A673 (cell line): Measurements from ENCODE around the gene RGS6. TPM values are rescaled to one million over a fixed set of nuclear protein-coding genes. Genes with fewer than 3 reads are reported as not detected.

ENCODE experiments used
- BruUV-seq: library from RNA; stranded (reverse); fragments of 400-500 nt; replicated peaks from 2 replicates; lab custom pipeline; 2021; lab: Mats Ljungman, UMichigan
- CTCF ChIA-PET: fragments of 300-600 bp; sonication (Branson Sonifier 250); formaldehyde crosslinking; loops from one replicate; lab custom pipeline; 2022; ENCODE audit warnings: antibody characterized with exemption; lab: Charles Lee
- POLR2A ChIA-PET: fragments of 300-600 bp; sonication (Branson Sonifier 250); formaldehyde crosslinking; loops from one replicate; lab custom pipeline; 2022; ENCODE audit warnings: antibody characterized with exemption; ENCODE audit not compliant: low non-redundant PET; lab: Charles Lee
- DNase-seq: peaks from one replicate; pipeline ENCODE4 v3.0.0-alpha.2; 2015; ENCODE audit warnings: low spot score
- H3K27ac ChIP-seq: fragments of 200-600 bp; sonication (generic); 2 replicates; pipeline ENCODE4 v1.5.1; 2016; ENCODE audit warnings: mixed run types, low read depth, mild to moderate bottlenecking, mixed read lengths, antibody characterized with exemption, low read length; ENCODE audit not compliant: poor library complexity, severe bottlenecking
- H3K27me3 ChIP-seq: fragments of 200-600 bp; sonication (generic); replicated peaks from 2 replicates; pipeline ENCODE4 v1.6.1; 2017; ENCODE audit warnings: mixed run types, low read depth, mild to moderate bottlenecking, mixed read lengths, antibody characterized with exemption, low read length; ENCODE audit not compliant: insufficient read depth, poor library complexity
- H3K36me3 ChIP-seq: fragments of 200-600 bp; sonication (generic); 2 replicates; pipeline ENCODE4 v1.6.1; 2016; ENCODE audit warnings: mixed run types, mild to moderate bottlenecking, mixed read lengths, antibody characterized with exemption, low read length; ENCODE audit not compliant: insufficient read depth, poor library complexity, severe bottlenecking
- H3K4me1 ChIP-seq: fragments of 200-600 bp; sonication (generic); 2 replicates; pipeline ENCODE4 v1.6.1; 2017; ENCODE audit warnings: mixed run types, mild to moderate bottlenecking, mixed read lengths, antibody characterized with exemption, low read length; ENCODE audit not compliant: insufficient read depth, poor library complexity, severe bottlenecking
- H3K4me3 ChIP-seq: fragments of 200-600 bp; sonication (generic); 2 replicates; pipeline ENCODE4 v1.5.1; 2016; ENCODE audit warnings: low read depth, mixed run types, mild to moderate bottlenecking, mixed read lengths, low read length; ENCODE audit not compliant: poor library complexity, severe bottlenecking
- H3K9me3 ChIP-seq: fragments of 200-600 bp; sonication (generic); 2 replicates; pipeline ENCODE4 v1.6.1; 2016; ENCODE audit warnings: mixed run types, low read depth, mild to moderate bottlenecking, mixed read lengths, antibody characterized with exemption, low read length; ENCODE audit not compliant: poor library complexity, severe bottlenecking
- CTCF ChIP-seq: fragments of 300-800, 200-600 bp; sonication (generic); conservative IDR thresholded peaks from 2 replicates; pipeline ENCODE4 v1.5.1; 2017; ENCODE audit warnings: low read depth, mild to moderate bottlenecking, antibody characterized with exemption, low read length, moderate library complexity, mixed read lengths
- EZH2 ChIP-seq: fragments of 200-600 bp; sonication (generic); IDR thresholded peaks from 2 replicates; pipeline ENCODE4 v1.6.1; 2017; ENCODE audit warnings: borderline replicate concordance, low read depth, mild to moderate bottlenecking, mixed read lengths, antibody characterized with exemption, low read length; ENCODE audit not compliant: poor library complexity, severe bottlenecking
- intact Hi-C: fragments of 100-400 bp; cut with micrococcal nuclease; formaldehyde crosslinking; loops from one replicate; pipeline ENCODE4 v1.10.0; 2022; ENCODE audit not compliant: unreplicated experiment
- total RNA-seq: library from RNA; stranded (reverse); gene quantifications from 2 replicates; pipeline ENCODE4 v1.2.3, GENCODE V29; 2021

The RGS6 gene
- total RNA-seq, 1 experiment from 2014 or later: not detected

- Histone ChIP-seq H3K4me3 (no peak overlapping the region), H3K4me1 (no peaks in the 10 kb centered on the region), H3K27me3 (no peaks in the 10 kb centered on the region), H3K36me3 (no peaks in the 10 kb centered on the region), H3K9me3 (no peaks in the 10 kb centered on the region), H3K27ac (no peak overlapping the region)
- BruUV-seq: no TSS peak
- intact Hi-C loops: no loop called here
- TF ChIP-seq EZH2 (no peak), CTCF (no peak)
- CTCF ChIA-PET: no interaction called here
- POLR2A ChIA-PET: no interaction called here
- DNase-seq: peak; percentile 19
These were observed 117.2 kb downstream of the RGS6 start for GRCh38 chr14:72049462-72049861.

DNA sequence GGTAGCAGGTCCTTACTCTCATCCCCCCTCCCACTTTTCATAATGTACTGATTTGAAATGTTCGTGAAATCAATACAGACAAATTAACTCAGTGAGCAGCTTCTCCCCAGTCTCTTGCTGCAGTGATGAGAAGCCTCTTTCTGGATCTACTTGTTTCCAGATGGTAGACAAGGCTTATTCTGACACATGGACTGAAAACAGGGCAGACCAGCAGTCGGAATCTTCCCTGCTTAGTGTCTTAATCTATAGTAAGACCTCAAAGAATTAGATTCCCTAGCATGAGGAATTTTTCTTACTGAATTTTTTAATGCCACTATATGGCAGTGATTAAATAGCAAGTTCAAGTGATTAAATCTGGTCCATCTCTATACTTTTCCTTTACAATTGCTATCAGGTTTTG, 120.1 kb downstream of the RGS6 start:
- POLR2A ChIA-PET: no interaction called here
- H3K4me1 ChIP-seq: no peaks in the 10 kb centered on the region
- H3K4me3 ChIP-seq: no peak overlapping the region
- DNase-seq: no peak
- TF ChIP-seq CTCF (no peak), EZH2 (no peak)
- no TSS peak for BruUV-seq
- intact Hi-C loops: no loop called here
- H3K36me3 ChIP-seq: no peaks in the 10 kb centered on the region
- no peak overlapping the region for H3K27ac ChIP-seq
- H3K27me3 ChIP-seq: no peaks in the 10 kb centered on the region
- CTCF ChIA-PET: no interaction called here
- H3K9me3 ChIP-seq: no peaks in the 10 kb centered on the region

DNA sequence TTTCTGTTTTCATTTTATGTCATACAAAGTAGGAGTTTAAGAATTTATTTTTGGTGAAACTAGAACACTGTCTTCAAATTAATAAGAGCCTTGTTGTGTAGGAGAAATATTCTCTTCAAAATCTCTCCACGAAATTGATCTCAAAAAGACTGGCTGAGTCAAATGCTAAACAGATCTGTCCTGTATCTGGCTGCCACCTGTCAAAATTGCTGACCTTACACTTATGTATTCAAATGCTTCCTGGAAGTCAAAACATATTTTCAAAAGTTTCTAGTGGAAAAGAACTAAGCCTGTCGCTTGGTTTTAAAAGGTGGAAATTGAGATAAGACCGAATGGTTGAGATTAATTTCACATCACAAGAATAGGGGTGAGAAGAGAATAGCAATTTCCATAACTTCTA, 121.4 kb downstream of the RGS6 start:
- no TSS peak for BruUV-seq
- Histone ChIP-seq H3K27me3 (no peaks in the 10 kb centered on the region), H3K4me3 (no peak overlapping the region), H3K9me3 (no peaks in the 10 kb centered on the region), H3K4me1 (no peaks in the 10 kb centered on the region), H3K27ac (no peak overlapping the region), H3K36me3 (no peaks in the 10 kb centered on the region)
- no peak for TF ChIP-seq CTCF
- TF ChIP-seq EZH2: no peak
- DNase-seq: no peak
- intact Hi-C loops: no loop called here
- POLR2A ChIA-PET: no interaction called here
- CTCF ChIA-PET: no interaction called here
